ENCODE measurements around the gene GHRL.
"Not testable (repeated sequence)": the region's sequence is repeated elsewhere in the genome, so short reads cannot be mapped to it uniquely, and the experiment has no call there.

GHRL gene

GRCh38 chr3:10304905-10305304 lies 12.2 kb upstream of the GHRL start:
- no peak overlapping the region for H3K4me3 ChIP-seq (ENCODE audit: low read length)
- no peak for DNase-seq (ENCODE audit: low read depth, low spot score)

DNA sequence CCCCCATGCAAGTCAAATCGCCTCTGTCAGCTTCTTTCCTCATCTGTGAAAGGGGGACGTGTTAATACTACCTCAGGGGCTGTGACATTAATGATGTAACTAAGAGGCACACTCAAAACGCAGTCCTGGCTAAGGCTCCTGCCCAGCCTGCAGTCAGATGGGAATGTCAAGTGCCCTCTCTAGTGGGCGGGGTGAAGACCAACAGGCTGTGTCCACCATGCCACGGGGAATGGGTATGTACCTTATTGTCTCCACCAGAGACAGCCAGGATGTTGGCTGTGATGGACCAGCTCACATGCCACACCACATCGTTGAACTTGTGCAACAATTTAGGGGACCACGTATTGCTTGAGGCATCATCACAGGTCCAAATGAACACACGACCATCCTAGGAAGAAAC lies 11.0 kb upstream of the GHRL start:
- DNase-seq (ENCODE audit: low read depth, low spot score) = no peak
- H3K4me3 ChIP-seq (ENCODE audit: low read length) = no peak overlapping the region

GRCh38 chr3:10303105-10303504 lies 10.4 kb upstream of the GHRL start:
- H3K4me3 ChIP-seq (ENCODE audit: low read length) = no peak overlapping the region
- DNase-seq (ENCODE audit: low read depth, low spot score) = no peak

DNA sequence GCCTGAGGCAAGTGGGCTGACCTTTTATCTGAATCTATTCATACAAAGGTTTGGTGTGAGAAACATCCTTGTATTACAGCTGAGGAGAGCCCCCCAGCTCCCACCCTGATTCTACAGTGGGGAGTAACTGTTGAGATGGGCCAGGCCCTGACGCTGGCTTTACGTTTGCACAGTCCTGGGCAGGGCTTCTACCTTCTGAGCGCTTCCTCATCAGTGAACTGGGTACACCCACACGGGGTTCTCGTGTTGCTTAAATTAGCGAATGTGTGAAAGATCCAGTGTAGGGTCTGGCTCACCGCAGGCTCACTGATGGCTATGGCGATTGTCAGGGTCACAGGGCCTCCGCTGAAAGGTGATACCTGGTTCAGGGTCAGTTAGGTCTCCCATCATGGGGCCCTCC lies 7.3 kb upstream of the GHRL start:
- H3K4me3 ChIP-seq (ENCODE audit: low read length) = no peak overlapping the region
- no peak for DNase-seq (ENCODE audit: low read depth, low spot score)

DNA sequence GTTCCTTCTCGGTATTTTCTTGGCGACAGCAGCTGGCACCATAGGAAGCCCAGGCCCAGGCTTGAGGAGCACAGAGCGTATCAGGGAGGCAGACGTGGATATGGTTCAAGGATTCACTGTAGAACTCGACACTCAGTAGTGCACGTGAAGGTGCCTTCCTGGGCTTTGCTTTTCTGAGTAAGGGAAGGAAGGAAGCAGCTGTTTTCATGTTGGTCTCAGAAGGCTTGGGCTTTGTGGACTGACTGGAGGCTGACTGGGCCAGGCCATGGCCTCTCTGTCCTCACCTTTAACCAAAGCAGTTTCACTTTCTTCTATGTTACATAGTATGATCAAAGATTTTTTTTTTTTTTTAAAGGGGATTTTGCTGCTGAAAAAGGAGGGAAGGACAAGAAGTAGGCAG lies 6.9 kb upstream of the GHRL start:
- DNase-seq (ENCODE audit: low read depth, low spot score) = no peak
- H3K4me3 ChIP-seq (ENCODE audit: low read length) = no peak overlapping the region

DNA sequence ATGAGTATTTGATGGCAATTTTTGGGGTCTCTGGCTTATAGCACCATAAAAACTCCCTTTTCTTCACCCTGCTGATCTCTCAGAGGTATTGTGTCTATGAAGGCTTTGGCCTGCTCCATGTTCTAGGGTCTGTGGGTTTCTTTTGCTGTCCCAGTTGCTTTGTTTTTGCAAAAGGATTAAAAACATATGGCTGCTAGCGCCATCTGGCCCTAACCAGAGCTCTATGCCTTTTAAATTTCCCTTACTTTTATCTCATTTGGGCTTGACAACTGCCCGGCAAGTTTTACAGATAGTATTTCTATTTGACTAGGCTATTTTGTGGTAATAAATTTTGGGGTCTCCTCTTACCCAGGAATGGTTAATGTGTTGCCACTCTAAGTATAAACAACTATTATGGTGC lies 6.4 kb upstream of the GHRL start:
- DNase-seq (ENCODE audit: low read depth, low spot score) = no peak
- H3K4me3 ChIP-seq (ENCODE audit: low read length) = no peak overlapping the region

- not testable (repeated sequence) for DNase-seq (ENCODE audit: low read depth, low spot score); H3K4me3 ChIP-seq (ENCODE audit: low read length)
Observed at GRCh38 chr3:10298064-10298463, 5.3 kb upstream of the GHRL start.

- no peak for DNase-seq (ENCODE audit: low read depth, low spot score)
- no peak overlapping the region for H3K4me3 ChIP-seq (ENCODE audit: low read length)
Observed at GRCh38 chr3:10294030-10294586, 1.4 kb upstream of the GHRL start.

DNA sequence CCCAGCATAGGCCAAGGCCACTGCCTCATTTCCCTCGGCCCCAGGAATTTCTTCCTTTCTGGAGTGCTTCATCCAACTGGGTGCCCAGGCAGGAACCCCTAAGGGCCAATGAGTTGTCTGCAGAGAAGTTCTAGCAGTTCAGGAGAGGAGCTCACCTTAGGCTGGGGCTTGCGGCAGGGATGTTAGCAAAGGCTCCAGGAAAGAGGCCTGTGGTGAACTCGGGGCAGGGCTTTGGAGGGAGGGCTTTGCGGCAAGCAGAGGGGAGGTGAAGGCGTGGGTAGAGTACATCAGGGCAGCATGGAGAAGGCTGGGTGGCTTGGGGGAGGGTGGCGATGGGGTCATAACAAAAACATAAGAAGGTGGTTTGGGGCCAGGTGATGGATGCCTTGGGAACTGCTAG lies 1.1 kb downstream of the GHRL start:
- no peak for DNase-seq (ENCODE audit: low read depth, low spot score)
- H3K4me3 ChIP-seq (ENCODE audit: low read length) = no peak overlapping the region

DNA sequence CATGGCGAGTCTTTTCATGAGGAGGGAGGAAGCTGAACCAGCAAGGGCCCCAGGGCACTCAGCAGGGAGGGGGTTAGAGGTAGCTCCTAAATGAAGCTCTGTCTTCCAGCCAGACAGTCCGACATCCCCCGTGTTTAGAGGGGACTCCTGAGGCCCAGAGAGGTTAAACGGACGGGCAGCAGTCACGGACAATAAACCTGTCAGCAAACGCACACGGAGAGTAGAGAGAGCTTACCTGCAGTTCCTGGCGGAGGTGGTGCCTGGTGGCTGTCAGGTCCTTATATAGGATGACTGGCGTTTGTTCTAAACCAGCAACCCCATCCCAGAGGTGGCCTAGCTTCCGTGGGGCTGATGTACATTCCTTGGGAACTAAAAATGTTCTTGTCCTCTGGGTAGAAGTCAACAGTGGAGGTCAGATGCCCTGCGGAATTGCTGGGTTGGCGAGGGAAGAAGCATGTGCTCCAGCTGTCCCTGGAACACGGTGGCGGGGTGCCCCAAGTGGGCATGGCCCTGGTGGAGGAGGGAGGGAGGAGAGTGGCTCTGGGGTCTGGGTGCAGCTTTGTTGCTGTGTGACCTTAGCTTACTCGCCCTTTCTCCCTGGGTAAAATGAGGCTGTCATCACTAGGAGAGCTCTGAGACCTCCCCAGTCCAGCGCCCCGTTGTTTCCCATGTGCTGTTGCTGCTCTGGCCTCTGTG lies 2.1 kb downstream of the GHRL start:
- no peak overlapping the region for H3K4me3 ChIP-seq (ENCODE audit: low read length)
- DNase-seq (ENCODE audit: low read depth, low spot score) = no peak

DNA sequence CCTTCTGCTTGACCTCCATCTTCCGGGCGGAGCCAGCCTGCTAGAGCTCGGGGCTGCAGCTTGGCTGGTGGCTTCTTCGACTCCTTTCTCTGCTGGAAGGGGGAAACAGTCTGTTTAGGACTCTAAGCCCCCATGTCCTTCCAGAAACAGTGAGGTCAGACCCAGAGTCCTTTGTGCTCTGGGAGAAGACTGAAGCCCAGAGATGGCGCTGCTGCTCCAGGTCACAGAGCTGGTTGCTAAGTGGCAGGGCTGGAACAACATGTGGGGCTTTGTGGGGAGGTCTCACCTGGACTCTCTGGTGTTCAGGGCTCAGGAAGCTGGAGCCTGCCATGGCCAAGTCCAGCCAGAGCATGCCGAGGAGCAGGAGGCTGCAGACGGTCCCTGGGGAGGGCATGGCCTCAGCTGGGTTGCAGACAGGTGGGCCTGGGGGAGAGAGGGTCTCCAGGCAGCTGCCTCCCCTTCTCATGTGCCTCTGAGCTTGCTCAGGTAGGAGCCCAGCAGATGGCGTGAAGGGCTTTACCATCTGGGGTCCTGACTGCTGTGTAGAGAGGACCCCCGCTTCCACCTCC lies 2.9 kb downstream of the GHRL start:
- H3K4me3 ChIP-seq (ENCODE audit: low read length) = no peak overlapping the region
- no peak for DNase-seq (ENCODE audit: low read depth, low spot score)

DNA sequence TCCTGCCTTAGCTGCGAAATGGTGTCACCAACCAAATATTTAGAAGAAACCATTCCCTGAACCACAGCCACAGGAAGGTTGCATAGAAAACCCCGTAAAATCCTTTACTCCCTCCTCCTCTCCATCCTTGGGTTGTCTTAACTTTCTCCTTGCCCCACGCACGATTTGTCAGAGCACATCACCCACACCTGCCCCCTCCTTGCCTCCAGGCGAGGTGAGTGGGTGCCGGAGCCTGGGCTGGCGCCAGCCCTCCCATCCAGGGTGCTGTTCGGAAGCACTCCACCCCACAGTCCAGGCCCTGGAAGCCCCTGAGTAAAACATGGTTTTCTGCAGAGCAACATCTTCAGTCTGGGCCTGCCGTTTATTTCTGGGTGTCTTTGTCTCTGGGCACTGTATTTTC lies 3.7 kb downstream of the GHRL start:
- no peak for DNase-seq (ENCODE audit: low read depth, low spot score)
- no peak overlapping the region for H3K4me3 ChIP-seq (ENCODE audit: low read length)

- no peak overlapping the region for H3K4me3 ChIP-seq (ENCODE audit: low read length)
- DNase-seq (ENCODE audit: low read depth, low spot score) = no peak
Observed at GRCh38 chr3:10288575-10288960, 4.2 kb downstream of the GHRL start.

DNA sequence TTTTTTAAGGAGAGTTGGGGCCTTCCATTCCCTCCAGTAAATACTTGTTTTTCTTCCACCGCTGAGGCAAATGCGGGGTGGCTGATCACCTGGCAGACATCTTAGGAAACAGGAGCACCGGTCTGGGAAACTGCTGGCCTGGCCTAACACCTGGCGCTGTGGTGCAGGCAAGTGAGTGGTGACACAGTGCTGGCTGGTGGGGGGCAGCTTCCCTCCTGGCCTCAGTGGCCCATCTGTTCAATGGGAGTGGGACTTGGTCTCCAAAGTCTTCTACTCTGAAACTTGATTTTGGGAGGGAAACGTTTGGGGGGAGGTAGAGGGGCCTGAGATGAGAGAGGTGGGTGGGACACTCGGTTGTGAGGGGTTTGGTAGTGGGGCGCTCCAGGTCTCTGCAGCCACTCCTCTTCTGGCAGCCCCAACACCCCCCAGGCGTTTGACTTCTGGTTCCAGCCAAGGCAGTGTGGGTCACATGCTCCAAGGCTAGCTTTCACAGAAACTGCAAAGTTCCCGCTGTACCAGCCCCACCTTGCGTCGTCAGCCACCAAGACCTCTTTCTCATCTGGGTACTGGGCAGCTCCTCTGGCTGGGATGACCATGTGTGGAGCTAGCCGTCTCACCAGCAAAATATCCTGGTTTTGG lies 4.7 kb downstream of the GHRL start:
- DNase-seq (ENCODE audit: low read depth, low spot score) = no peak
- no peak overlapping the region for H3K4me3 ChIP-seq (ENCODE audit: low read length)

DNA sequence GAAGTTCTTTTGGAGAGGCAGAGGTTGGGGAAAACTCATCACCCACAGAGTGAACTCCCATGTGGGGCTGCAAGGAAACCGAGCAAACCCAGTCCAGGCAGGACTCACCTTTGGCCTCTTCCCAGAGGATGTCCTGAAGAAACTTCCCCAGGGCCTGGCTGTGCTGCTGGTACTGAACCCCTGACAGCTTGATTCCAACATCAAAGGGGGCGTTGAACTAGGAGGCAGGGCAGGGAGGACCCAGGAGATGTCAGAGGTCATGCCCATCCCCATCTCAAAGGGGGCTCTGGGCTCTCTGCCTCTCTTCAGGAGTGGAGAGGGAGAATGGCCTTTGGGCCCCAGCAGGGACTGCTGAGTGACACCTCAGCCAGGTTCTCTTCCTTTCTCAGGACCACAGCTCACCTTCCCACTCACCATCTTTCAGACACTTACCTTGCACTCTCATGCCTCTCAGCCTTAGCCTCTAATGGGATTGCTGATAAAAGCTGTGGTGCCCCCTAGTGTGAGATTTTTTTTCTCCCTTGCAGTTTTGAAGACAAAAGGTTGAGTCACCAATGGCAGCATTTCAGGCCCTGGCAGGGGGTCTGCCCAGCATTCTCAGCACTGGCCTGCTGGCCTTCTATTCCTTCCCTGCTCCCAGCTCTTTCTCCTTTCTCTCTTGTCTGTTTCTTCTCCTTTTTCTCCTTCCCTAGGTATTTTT lies 6.0 kb downstream of the GHRL start:
- DNase-seq (ENCODE audit: low read depth, low spot score) = peak; percentile 52

GRCh38 chr3:10286133-10286524 lies 6.6 kb downstream of the GHRL start:
- H3K4me3 ChIP-seq (ENCODE audit: low read length) = no peak overlapping the region
- DNase-seq (ENCODE audit: low read depth, low spot score) = no peak

More for the DNA sequence above, 6.0 kb downstream of the GHRL start:
- no peak overlapping the region for H3K4me3 ChIP-seq (ENCODE audit: low read length)

DNA sequence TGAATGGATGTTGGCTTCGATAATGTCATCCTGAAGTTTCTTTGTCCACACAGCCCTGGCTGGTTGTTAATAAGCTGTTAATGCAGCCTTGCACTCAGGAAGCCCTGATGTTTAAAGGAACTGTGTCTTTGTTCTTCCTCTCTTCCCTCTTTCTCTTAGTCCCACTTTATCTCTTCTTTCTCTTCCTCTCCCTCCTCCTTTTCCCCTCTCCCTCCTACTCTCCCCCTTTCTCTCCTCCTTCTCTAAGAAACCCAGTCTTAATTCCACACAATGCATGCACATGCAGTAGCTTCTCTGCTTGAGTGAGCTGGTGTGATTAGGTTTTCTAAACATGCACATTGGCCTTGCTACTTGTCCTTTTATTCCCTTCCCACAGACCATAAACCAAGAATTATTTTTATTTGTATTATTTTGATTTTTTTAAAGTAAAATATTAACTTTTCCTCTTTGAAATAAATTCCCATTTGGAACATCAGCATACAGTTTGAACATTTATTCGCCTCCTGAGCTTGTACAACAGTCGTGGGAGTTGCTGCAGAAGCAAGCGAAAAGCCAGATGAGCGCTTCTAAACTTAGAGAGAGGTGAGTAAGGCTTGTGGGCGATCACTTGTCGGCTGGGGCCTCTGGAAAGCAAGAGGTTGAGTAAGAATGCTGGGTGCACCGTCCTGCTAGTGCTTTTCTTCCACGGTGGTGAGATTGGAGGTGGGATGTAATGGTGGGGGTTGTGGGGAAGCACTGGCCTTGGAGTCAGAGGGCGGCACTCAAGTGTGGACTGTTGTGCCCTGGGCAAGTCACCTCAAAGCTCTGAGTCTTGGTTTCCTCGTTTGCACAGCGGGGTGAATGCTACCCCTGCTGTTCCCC lies 7.2 kb downstream of the GHRL start:
- H3K4me3 ChIP-seq (ENCODE audit: low read length) = no peak overlapping the region
- no peak for DNase-seq (ENCODE audit: low read depth, low spot score)

- no peak for DNase-seq (ENCODE audit: low read depth, low spot score)
- H3K4me3 ChIP-seq (ENCODE audit: low read length) = no peak overlapping the region
Observed at GRCh38 chr3:10284496-10284895, 8.3 kb downstream of the GHRL start.

GRCh38 chr3:10283638-10284037 lies 9.1 kb downstream of the GHRL start:
- no peak for DNase-seq (ENCODE audit: low read depth, low spot score)
- H3K4me3 ChIP-seq (ENCODE audit: low read length) = no peak overlapping the region
